HG02588 (cell line): ENCODE results near the gene DLX2.

Experiments used
- ATAC-seq: cut with Tn5 transposase; IDR thresholded peaks from one replicate; pipeline ENCODE4 v1.9.1; 2021; ENCODE audit warnings: mild to moderate bottlenecking, moderate library complexity; ENCODE audit not compliant: unreplicated experiment

DLX2 gene

GRCh38 chr2:172056293-172056692 is 46.4 kb downstream of the DLX2 start:
- no peak for ATAC-seq

DNA sequence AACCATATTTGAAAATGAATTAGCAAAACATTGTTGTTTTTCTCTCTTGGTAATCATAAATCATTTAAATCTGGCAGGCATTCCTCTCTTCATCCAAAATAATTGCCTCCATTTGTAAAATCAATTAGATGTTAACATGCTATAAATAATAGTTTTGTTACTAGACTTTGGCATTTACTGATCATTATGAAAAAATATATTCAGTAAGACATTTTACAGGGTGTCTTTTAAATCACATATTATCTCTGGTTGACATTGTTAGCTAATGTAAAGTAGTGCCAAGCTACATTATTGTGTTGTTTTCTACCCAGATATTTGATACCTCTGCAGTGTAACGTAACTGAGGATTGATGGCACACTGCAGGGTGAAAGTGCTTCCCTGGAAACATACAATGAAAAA is 49.2 kb downstream of the DLX2 start:
- no peak for ATAC-seq

GRCh38 chr2:172052000-172052983 is 50.4 kb downstream of the DLX2 start:
- ATAC-seq = no peak

GRCh38 chr2:172050479-172051125 is 52.1 kb downstream of the DLX2 start:
- no peak for ATAC-seq

DNA sequence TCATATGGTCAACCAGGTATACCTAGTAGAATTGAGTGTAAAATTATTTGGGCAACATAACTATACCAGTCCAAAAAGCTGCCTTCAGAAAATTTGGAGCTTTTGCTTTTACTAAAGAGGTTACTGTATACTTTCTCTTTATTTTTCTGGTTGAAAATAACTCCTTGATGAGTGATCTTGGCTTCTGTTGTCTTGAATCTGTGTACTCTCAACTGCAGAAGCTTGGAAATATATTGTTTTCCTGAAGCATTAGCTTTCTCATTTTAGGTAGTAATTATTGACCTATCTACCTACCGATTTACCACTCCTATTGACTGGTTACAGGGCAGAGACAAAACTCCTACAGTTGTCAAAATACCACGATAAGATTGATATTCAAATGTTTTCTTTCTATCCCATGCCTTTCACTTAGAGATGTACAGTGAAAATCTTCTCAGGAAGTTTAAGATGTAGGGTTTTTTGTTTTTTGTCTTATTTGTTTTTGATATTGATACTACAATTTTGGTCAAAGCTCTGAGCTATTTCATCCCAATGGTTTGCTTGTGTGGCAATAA is 53.1 kb downstream of the DLX2 start:
- no peak for ATAC-seq
